ENCODE data around the gene MAK.

DNA sequence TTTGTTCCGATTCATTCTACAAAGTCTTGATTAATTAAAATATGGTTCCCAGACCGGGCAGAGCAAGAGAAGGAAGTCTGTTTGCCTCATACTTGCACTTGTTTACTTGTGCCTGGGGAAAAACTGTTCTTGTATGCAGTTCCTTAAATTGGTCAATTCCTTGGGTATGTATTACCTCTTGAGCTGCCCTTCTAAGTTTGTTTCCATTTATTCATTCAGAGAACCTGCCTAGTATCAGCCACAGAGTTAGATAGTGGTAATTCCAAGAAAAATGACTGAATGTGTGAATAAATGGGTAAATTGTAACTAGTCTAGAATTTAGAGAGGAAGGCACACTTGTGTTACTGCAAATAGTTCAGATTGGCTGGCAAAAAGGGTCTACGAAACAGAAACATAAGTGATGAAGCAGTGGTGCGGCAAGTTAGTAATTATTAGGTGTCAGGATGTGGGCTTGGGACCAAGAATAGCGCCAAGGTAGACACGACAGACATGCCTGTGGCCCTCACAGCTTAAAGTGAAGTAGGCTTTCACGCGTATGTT, 525 bp upstream of the MAK start:
- TF ChIP-seq POLR2AphosphoS5 (IDR thresholded peaks at IDR 0.05; ENCODE audit: low read depth, low read length) (no peak), POLR2A (IDR thresholded peaks at IDR 0.05; ENCODE audit: low read depth, low read length) (no peak)
